Hippocampal formation (tissue), 2 donors: ENCODE measurements around the gene DNAAF5.

ENCODE experiments used
- DNase-seq, 2 donors: peaks; one replicate each; lab custom pipeline; 2025; lab: John Stamatoyannopoulos, UW

DNAAF5 gene

DNA sequence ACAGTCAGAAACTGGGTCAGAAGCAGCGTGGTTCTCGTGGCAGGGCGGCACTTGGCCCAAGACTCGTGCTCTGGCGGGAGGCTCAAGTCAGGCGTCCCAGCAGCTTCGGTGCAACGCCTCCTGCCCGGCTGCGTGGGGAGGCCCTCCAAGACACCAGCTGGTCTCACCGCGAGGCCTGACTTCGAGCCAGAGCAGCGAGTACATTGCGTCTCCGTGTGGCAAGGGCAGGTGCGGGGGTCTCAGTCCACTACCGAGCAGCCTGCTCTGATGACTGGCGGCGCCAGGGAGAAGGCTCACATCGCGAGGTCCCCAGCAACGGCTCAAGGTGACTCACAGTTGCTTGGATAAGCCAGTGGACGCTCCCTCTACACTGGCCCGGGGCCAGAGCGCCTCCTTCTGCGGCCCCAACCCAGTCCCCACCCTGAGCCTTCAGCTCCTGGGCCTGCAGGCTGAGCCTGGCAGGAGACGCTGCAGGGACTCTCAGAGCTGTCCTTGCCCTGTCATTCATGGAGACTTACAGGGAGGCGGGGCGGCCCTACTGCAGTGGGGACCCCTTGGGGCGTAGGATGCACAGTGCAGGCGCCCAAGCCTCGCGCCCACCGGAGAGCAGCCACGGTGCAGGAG lies 42.5 kb downstream of the DNAAF5 start:
- peak in 1 of 2 donors; percentile 15 for DNase-seq

DNA sequence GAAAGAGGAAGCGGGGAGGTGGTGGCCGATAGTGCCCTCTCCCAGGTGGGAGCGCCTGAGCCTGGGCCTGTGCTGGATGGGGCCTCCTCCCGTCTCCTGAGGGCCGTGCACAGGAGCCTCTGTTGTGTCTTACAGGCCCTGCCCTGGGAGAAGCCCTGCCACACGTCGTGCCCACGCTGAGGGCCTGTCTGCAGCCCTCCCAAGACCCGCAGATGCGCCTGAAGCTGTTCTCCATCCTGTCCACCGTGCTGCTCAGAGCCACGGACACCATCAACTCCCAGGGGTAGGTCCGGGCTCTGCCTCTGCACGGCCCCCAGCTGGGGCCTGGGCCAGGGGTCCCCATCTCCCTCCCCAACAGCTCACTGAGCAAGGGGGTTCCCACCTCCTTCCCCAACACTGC lies 43.8 kb downstream of the DNAAF5 start:
- DNase-seq: no peak

DNA sequence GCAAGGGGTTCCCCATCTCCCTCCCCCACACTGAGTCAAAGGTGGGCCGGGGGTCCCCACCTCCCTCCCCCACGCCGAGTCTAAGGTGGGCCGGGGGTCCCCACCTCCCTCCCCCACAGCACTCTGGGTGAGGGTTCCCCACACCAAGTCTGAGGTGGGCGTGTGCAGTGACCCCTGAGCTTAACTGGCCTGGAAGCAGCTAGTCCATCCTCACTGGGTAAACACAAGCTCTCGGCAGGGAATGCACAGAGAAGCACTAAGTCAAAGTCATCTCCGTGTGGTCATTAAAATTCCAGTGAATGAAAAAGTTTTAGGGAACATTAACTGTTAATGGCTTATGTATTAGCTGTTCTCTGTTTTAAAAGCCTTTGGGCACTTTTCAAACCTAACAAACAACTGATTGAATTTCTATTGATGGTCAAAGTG lies 44.3 kb downstream of the DNAAF5 start:
- no peak for DNase-seq

DNA sequence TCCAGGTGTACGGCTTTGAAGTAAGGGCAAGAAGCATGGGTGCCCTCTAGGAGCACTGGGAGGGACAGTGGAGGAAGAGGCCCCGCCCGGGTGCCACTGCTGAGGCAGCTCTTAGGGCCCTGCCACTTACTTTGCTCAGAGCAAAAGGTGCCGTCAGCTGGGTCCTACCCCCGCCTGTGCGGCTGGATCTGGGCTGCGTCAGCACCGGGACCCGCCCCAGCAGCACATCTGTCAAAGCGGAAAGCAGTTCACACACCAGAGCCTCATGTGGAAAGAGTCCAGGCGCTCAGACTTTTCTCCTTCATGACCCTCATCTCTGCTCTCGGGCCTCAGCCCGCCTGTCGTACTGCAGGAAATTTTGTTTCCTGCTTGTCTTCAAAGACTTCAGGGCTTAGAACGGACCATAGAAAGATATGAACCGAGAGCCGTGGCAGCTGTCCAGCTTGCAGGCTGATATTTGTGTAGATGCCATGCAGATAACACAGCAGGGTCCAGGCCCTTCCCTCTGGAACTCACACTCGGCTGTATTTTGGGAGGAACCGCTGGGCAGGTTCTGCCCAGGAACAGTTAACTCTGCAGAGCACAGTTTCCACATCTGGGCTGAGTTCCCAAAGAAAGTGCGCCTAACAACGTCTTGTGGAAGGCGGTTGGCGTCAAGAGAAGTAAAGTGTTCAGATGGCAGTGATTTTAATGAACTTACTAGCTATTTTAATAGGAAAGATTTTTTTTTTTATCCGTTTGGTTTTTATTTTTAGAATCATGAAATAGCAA lies 44.9 kb downstream of the DNAAF5 start:
- DNase-seq: no peak

GRCh38 chr7:772005-772294 lies 45.5 kb downstream of the DNAAF5 start:
- no peak for DNase-seq

DNA sequence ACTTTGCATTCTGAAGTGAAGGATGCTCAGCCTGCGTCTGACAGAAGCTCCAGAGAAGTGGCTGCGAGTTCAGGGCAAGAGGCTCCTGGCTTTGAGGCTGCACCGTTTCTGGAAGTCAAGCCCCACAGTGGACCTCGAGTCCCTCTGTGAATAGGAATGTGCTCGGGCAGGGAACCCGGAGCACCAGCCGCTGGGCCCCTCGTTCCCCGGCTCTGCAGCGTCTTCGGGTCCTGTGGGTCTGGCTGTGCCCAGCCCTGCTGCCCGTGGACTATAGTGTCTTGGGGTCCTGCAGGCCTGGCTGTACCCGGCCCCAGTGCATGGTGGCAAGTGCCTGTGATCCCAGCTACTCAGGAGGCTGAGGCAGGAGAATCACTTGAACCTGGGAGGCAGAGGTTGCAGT lies 45.9 kb downstream of the DNAAF5 start:
- DNase-seq: no peak

GRCh38 chr7:772861-773621 lies 46.5 kb downstream of the DNAAF5 start:
- DNase-seq: no peak

DNA sequence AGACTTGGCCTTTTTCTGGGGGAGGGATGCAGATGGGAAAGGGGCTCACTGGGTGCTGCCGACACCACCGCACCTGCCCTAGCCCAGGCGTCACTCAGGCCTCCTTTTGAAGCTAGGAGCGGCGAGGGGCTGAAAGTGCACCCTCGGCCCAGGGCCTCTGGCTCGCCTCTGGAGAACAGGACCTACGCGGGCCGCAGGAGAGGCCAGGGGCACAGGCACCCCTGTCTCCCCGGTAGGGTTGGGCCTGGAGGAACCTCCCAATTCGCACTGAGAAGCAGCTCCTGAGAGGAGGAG lies 47.1 kb downstream of the DNAAF5 start:
- no peak for DNase-seq

DNA sequence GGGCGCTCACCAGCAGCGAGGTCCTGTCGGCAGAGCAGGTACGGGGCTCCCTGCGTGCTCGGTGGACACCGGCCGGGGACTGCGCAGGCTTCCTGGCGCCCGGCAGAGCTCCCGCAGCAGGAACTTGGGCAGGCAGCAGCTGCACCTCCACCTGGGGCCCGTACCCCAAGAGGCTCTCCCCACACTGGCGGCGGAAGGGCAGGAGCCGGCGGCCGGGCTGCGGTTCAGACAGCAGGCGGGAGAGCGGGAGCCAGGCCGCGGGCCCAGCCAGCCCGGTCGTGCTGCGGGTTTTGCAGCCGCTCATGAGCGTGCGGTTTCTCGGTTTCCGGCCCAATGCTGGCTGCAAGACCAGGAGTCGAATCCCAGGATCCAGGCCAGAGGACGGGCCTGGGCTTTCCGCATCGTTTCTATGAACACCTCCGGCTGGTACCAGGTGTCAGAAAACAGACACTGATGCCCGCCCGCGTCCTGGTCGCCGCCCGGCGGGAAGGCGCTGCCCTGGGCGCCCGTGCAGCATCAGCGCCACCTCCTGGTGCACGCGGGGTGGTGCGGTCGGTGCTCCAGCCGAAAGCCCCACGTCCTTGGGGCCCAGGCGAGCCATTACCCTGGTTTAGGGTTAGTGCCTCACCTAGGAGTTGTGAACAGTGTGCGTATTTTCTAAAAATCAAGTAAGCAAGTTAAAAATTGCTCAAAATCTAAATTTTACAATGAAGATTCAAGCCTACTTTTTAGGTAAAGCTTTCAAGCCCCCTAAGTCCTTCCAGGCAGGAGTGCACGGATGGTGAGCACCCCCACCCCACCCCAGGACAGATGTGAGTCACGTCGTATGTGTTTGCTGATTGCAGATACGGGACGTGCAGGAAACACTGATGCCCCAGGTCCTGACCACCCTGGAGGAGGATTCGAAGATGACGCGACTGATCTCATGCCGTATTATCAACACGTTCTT lies 47.9 kb downstream of the DNAAF5 start:
- DNase-seq: peak in 1 of 2 donors; percentile 31

GRCh38 chr7:776381-776780 lies 49.9 kb downstream of the DNAAF5 start:
- no peak for DNase-seq

- no peak for DNase-seq
These were observed 50.7 kb downstream of the DNAAF5 start for GRCh38 chr7:776992-777727.

GRCh38 chr7:777728-778078 lies 51.2 kb downstream of the DNAAF5 start:
- no peak for DNase-seq

DNA sequence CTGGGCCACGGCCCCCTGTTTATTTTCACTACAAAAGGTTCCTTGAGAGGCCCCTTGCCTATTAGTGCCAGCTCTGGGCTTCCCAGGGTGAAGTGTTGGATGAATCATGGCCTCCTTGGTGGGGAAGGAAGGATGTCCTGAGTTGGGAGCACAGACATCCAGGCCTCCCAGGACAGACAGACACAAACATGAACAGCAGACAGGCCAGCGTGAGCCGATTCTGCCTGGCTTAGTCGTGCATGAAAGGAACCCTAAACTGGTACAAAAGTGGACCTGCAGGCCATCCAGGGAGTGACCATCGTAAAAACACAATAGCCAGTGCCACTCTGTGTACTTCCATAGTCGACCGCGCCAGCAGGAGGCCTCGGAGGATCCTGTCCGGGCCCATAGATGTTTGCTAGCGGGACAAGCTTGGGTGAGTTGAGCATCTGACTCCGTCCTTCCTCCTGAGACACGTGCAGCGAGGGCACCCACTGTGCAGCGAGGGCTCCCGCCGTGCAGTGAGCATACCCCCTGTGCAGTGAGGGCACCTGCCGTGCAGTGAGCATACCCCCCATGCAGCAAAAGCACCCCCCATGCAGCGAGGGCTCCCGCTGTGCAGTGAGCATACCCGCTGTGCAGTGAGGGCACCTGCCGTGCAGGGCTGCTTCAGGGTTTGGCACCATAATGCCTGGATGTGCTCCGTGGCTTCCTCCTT lies 51.9 kb downstream of the DNAAF5 start:
- no peak for DNase-seq

DNA sequence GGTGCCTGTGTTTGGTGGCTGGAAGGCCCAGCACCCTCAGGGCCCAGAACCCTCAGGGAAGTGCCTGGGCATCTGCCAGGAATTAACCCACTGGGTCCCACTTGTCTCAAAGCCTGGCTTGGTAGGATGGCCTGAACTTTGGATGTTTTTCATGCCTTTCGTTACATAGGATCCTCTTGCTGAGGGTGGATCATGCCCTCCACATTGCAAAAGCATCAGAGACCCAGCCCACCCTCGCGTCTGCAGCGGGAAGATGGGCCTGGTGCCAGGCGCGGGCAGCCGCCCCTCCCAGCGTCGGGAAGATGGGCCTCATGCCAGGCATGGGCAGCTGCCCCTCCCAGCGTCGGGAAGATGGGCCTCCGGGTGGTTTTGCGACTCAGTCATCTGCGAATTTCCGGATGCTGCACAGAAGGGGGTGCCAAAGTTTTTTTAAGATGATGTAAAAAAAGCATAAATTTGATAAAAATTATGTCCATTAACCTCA lies 52.5 kb downstream of the DNAAF5 start:
- DNase-seq: peak in 1 of 2 donors; percentile 4

DNA sequence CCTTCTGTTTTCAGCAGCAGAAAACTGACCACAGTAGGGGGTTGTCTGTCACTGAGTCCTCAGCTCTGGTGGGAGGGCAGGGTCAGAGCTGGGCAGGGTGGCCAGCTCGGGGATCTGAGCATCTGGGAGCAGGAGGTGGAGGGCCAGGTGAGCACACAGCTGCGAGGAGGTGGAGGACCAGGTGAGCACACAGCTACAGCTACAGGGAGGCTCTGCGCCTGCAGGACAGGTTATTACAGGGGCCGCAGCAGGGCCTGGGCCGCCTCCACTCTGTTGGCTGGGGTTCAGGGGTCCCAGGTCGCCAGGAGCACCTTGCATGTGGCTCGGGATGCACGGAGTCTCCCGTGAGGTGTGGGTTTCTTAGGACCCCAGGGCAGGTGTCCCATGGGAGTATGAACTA lies 53.0 kb downstream of the DNAAF5 start:
- no peak for DNase-seq

DNA sequence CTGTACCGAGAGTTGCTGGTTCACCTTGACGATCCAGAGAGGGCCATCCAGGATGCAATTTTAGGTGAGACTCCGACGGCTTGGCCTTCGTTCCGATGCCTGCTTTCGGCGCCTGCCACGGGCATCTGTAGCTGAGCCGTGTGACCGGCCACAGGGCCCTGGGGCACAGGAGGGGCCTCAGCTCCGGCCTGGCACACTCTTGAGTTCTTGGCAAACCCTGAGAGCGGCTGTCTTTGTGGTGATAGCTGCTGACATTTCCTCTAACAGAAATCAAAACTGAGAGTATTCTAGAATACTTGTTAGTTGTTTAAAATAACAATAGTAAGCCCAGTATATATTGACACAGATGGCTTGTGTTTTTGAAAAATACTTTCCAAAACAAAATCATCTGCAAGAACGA lies 53.6 kb downstream of the DNAAF5 start:
- DNase-seq: peak in 1 of 2 donors; percentile 6

DNA sequence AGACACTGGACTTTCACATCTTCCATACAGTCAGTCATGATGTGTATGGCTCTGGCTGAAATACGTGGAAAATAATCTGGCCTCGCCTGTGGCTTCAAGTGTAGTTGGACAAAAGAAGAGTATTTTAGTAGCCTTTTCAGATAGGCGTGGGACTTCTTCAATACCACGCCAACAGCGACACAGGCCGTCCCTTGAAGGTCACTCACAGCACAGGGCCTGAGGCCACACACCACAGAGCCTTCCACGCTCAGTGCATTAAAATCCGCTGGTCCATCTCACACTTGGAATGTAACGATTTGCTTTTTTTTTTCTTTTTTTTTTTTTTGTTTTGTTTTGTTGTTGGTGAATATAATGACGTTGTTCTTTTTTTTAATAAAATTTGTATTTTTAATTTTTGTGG lies 54.0 kb downstream of the DNAAF5 start:
- no peak for DNase-seq

DNA sequence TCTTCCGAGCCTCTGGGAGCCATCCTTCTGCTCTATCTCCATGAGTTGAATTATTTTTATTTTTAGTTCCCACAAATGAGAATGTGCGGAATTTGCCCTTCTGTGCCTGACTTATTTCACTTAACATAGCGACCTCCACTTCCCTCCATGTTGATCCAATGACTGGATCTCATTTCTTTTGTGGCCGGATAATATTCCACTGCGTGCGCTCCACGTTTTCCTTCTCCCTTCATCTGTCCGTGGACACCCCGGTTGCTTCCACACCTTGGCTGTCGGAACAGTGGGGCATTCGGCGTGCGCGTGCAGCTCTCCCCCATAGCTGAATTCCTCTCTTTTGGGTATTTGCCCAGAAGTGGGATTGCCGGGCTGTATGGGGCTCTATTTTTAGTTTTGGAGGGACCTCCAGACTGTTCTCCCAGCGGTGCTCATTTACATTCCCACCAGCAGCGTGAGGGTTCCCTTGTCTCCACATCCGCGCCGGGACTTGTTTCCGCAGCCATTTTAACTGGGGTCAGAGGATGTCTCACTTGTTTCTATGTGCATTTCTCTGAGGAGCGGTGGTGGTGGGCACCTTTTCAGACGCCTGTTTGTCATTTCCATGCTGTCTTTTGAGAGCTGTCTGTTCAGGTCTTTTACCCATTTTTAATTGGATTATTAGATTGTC lies 54.8 kb downstream of the DNAAF5 start:
- no peak for DNase-seq

- DNase-seq: no peak
These were observed 55.5 kb downstream of the DNAAF5 start for GRCh38 chr7:781936-782529.
